HG02885 (cell line): ENCODE data around the gene CTDP1.
"Not testable (repeated sequence)": the region's sequence is repeated elsewhere in the genome, so short reads cannot be mapped to it uniquely, and the experiment has no call there.

Source experiments
- ATAC-seq: cut with Tn5 transposase; IDR thresholded peaks from one replicate; pipeline ENCODE4 v1.9.1; 2021; ENCODE audit warnings: mild to moderate bottlenecking; ENCODE audit not compliant: unreplicated experiment, poor library complexity

The CTDP1 gene

GRCh38 chr18:79736846-79737245 is 57.2 kb downstream of the CTDP1 start:
- ATAC-seq: no peak

GRCh38 chr18:79737426-79737825 is 57.8 kb downstream of the CTDP1 start:
- no peak for ATAC-seq

- no peak for ATAC-seq
Measured at GRCh38 chr18:79738041-79738461, 58.4 kb downstream of the CTDP1 start.

GRCh38 chr18:79738581-79739439 is 59.2 kb downstream of the CTDP1 start:
- no peak for ATAC-seq

GRCh38 chr18:79739440-79739778 is 59.8 kb downstream of the CTDP1 start:
- ATAC-seq: no peak

- not testable (repeated sequence) for ATAC-seq
Measured at GRCh38 chr18:79740047-79740446, 60.4 kb downstream of the CTDP1 start.

GRCh38 chr18:79740521-79741361 is 61.1 kb downstream of the CTDP1 start:
- ATAC-seq: no peak

GRCh38 chr18:79741362-79741700 is 61.7 kb downstream of the CTDP1 start:
- ATAC-seq: no peak

- no peak for ATAC-seq
Measured at GRCh38 chr18:79742076-79742475, 62.5 kb downstream of the CTDP1 start.

- ATAC-seq: no peak
Measured at GRCh38 chr18:79744625-79745024, 65.0 kb downstream of the CTDP1 start.

GRCh38 chr18:79746730-79747129 is 67.1 kb downstream of the CTDP1 start:
- ATAC-seq: no peak

GRCh38 chr18:79747156-79747845 is 67.7 kb downstream of the CTDP1 start:
- no peak for ATAC-seq

- no peak for ATAC-seq
Measured at GRCh38 chr18:79748321-79749180, 68.9 kb downstream of the CTDP1 start.

GRCh38 chr18:79749251-79750191 is 69.9 kb downstream of the CTDP1 start:
- ATAC-seq: no peak

GRCh38 chr18:79750980-79751571 is 71.5 kb downstream of the CTDP1 start:
- ATAC-seq: no peak

- ATAC-seq: not testable (repeated sequence)
Measured at GRCh38 chr18:79751918-79752578, 72.4 kb downstream of the CTDP1 start.

GRCh38 chr18:79752946-79753345 is 73.3 kb downstream of the CTDP1 start:
- not testable (repeated sequence) for ATAC-seq

GRCh38 chr18:79753391-79753851 is 73.8 kb downstream of the CTDP1 start:
- ATAC-seq: no peak
